HCT116 (cell line): ENCODE measurements around the gene PPP6R3. TPM values are rescaled to one million over a fixed set of nuclear protein-coding genes. Genes with fewer than 3 reads are reported as not detected.

Experiments
- ATAC-seq: fragments of 200-7000 bp; cut with Tn5 transposase; 2 replicates; pipeline ENCODE4 v1.9.1; 2020; ENCODE audit warnings: mild to moderate bottlenecking, moderate library complexity
- BruUV-seq: library from RNA; stranded (reverse); fragments of 400-500 nt; replicated peaks from 2 replicates; lab custom pipeline; 2021; lab: Mats Ljungman, UMichigan
- CTCF ChIA-PET: fragments of 300-600 bp; sonication (Branson Sonifier 250); formaldehyde crosslinking; loops from one replicate; lab custom pipeline; 2021; ENCODE audit warnings: antibody characterized with exemption; lab: Charles Lee
- POLR2A ChIA-PET: fragments of 300-600, 350-600 bp; sonication (Branson Sonifier 250); formaldehyde crosslinking; loops from one replicate; lab custom pipeline; 2021; ENCODE audit warnings: antibody characterized with exemption; lab: Charles Lee
- RAD21 ChIA-PET, 2 experiments: fragments of 300-600 bp; sonication (Branson Sonifier 250); formaldehyde crosslinking; loops; one replicate each; lab custom pipeline; 2023; ENCODE audit warnings: low total read pairs in 2 of 2; ENCODE audit not compliant: uncharacterized antibody in 2 of 2, unreplicated experiment in 2 of 2, low non-redundant PET in 1 of 2; lab: Charles Lee
- DNase-seq: peaks from one replicate; pipeline ENCODE4 v3.0.0-alpha.2; 2010; ENCODE audit warnings: low read depth, low spot score
- H2AFZ ChIP-seq: fragments of 200-600 bp; shearing (Covaris generic), sonication (generic); 2 replicates; pipeline ENCODE4 v1.6.1; 2017; ENCODE audit warnings: low read depth, mixed run types, mixed read lengths, antibody characterized with exemption, low read length; ENCODE audit not compliant: poor library complexity, severe bottlenecking
- H3K27ac ChIP-seq: 2 replicates; pipeline ENCODE4 v1.5.1; 2012; ENCODE audit warnings: low read depth, low read length
- H3K27me3 ChIP-seq: fragments of 200-600 bp; sonication (generic); 2 replicates; pipeline ENCODE4 v1.6.1; 2016; ENCODE audit warnings: mixed run types, low read length, mixed read lengths; ENCODE audit not compliant: insufficient read depth
- H3K36me3 ChIP-seq, 2 experiments: fragments of 200-500 bp in 1 of 2; fragments of 200-600 bp in 1 of 2; sonication (Bioruptor generic) in 1 of 2; sonication (generic) in 1 of 2; 2 replicates each; pipeline versions ENCODE4 v1.5.1 to v1.6.1; 2014 to 2016; ENCODE audit warnings: low read length in 2 of 2, inconsistent platforms in 1 of 2, mixed read lengths in 1 of 2, mixed run types in 1 of 2; ENCODE audit not compliant: insufficient read depth in 2 of 2, control insufficient read depth in 1 of 2
- H3K4me1 ChIP-seq, 2 experiments: fragments of 200-600 bp in 1 of 2; sonication (generic) in 1 of 2; 2 replicates each; pipeline versions ENCODE4 v1.5.1 to v1.6.1; 2012 to 2017; ENCODE audit warnings: low read length in 2 of 2, inconsistent platforms in 1 of 2, mild to moderate bottlenecking in 1 of 2, mixed read lengths in 1 of 2, mixed run types in 1 of 2, moderate library complexity in 1 of 2; ENCODE audit not compliant: insufficient read depth in 2 of 2, control insufficient read depth in 1 of 2
- H3K4me2 ChIP-seq: fragments of 200-600 bp; sonication (generic); 2 replicates; pipeline ENCODE4 v1.6.1; 2017; ENCODE audit warnings: mixed run types, low read length, mixed read lengths
- H3K4me3 ChIP-seq, 2 experiments: fragments of 200-600 bp in 1 of 2; sonication (generic) in 1 of 2; replicated peaks in 1 of 2; 2 replicates each; pipeline ENCODE4 v1.5.1; 2011 to 2016; ENCODE audit warnings: low read length in 2 of 2, control low read depth in 1 of 2, low read depth in 1 of 2, mild to moderate bottlenecking in 1 of 2, mixed read lengths in 1 of 2, mixed run types in 1 of 2
- H3K79me2 ChIP-seq: fragments of 200-600 bp; sonication (generic); 2 replicates; pipeline ENCODE4 v1.6.1; 2017; ENCODE audit warnings: mild to moderate bottlenecking, mixed run types, low read length, moderate library complexity, mixed read lengths; ENCODE audit not compliant: insufficient read depth
- H3K9ac ChIP-seq: fragments of 200-600 bp; sonication (generic); 2 replicates; pipeline ENCODE4 v1.6.1; 2016; ENCODE audit warnings: low read length, mixed read lengths
- H3K9me2 ChIP-seq: fragments of 200-600 bp; sonication (generic), shearing (Covaris generic); 2 replicates; pipeline ENCODE4 v1.6.1; 2017; ENCODE audit warnings: mixed run types, mild to moderate bottlenecking, moderate library complexity; ENCODE audit not compliant: insufficient read depth
- H3K9me3 ChIP-seq, 2 experiments: fragments of 200-500 bp in 1 of 2; fragments of 200-600 bp in 1 of 2; sonication (Bioruptor generic) in 1 of 2; sonication (generic) in 1 of 2; 2 replicates each; pipeline ENCODE4 v1.6.1; 2014 to 2017; ENCODE audit warnings: low read length in 2 of 2, mixed read lengths in 2 of 2, inconsistent platforms in 1 of 2, low read depth in 1 of 2, mild to moderate bottlenecking in 1 of 2, mixed run types in 1 of 2, moderate library complexity in 1 of 2; ENCODE audit not compliant: control insufficient read depth in 1 of 2, insufficient read depth in 1 of 2
- H4K20me1 ChIP-seq: fragments of 200-600 bp; sonication (generic), shearing (Covaris generic); 2 replicates; pipeline ENCODE4 v1.6.1; 2017; ENCODE audit warnings: mixed run types, mild to moderate bottlenecking, moderate library complexity; ENCODE audit not compliant: insufficient read depth
- ATF3 ChIP-seq: IDR thresholded peaks from 2 replicates; pipeline ENCODE4 v1.6.1; 2012
- CEBPB ChIP-seq: IDR thresholded peaks from 2 replicates; pipeline ENCODE4 v1.6.1; 2012; ENCODE audit warnings: low read depth
- EGR1 ChIP-seq: IDR thresholded peaks from 2 replicates; pipeline ENCODE4 v1.6.1; 2012; ENCODE audit warnings: low read depth
- EZH2 ChIP-seq: fragments of 200-600 bp; sonication (generic); IDR thresholded peaks from 2 replicates; pipeline ENCODE4 v1.6.1; 2017; ENCODE audit warnings: antibody characterized with exemption, mixed run types
- SP1 ChIP-seq: IDR thresholded peaks from 2 replicates; pipeline ENCODE4 v1.6.1; 2012; ENCODE audit warnings: low read depth
- TCF7L2 ChIP-seq: IDR thresholded peaks from 2 replicates; pipeline ENCODE4 v1.7.0; 2011; ENCODE audit warnings: borderline replicate concordance, inconsistent platforms; ENCODE audit not compliant: insufficient read depth, insufficient read length; ENCODE audit errors: extremely low read depth
- YY1 ChIP-seq: IDR thresholded peaks from 2 replicates; pipeline ENCODE4 v1.6.1; 2011; ENCODE audit warnings: low read length, low read depth, moderate library complexity, mild to moderate bottlenecking; ENCODE audit not compliant: insufficient replicate concordance; ENCODE audit errors: extremely low read depth
- ZFX ChIP-seq: fragments of 450-650 bp; IDR thresholded peaks from 2 replicates; pipeline ENCODE4 v1.6.1; 2017
- ZNF274 ChIP-seq: fragments of 200-500 bp; sonication (Bioruptor generic); IDR thresholded peaks from 2 replicates; pipeline ENCODE4 v1.6.1; 2014; ENCODE audit warnings: mild to moderate bottlenecking, low read depth, low read length, inconsistent platforms
- intact Hi-C: fragments of 100-400 bp; cut with micrococcal nuclease; formaldehyde crosslinking; loops from 2 replicates; pipeline ENCODE4 v1.10.0; 2022
- total RNA-seq: library from RNA; stranded (reverse); gene quantifications from one replicate; pipeline ENCODE4 v1.2.1, GENCODE V29; 2021; ENCODE audit not compliant: unreplicated experiment

PPP6R3 gene
- total RNA-seq, 1 experiment from 2014 or later = 113 TPM

GRCh38 chr11:68581439-68581838, 120.9 kb downstream of the PPP6R3 start:
- H3K36me3 ChIP-seq = peaks cover 18 to 45% of the 10 kb centered on the region in 2 experiments; a peak in 2 of 4 replicates
- H4K20me1 ChIP-seq = peaks cover 15% of the 10 kb centered on the region
- no peak overlapping the region for H3K9ac ChIP-seq
- ATAC-seq (no peak), DNase-seq (no peak)
- POLR2A ChIA-PET = no interaction called here
- H3K9me3 ChIP-seq = no peaks in the 10 kb centered on the region
- no peak overlapping the region for H3K4me3 ChIP-seq
- no peak overlapping the region for H3K27ac ChIP-seq
- H3K4me2 ChIP-seq = no peak overlapping the region
- no peaks in the 10 kb centered on the region for H3K4me1 ChIP-seq
- CTCF ChIA-PET = interaction anchor here (1.5 kb wide), 1 partner anchor 31 kb away, joined by 3 read pairs; no protein-coding TSS in a partner anchor
- TF ChIP-seq ZFX (no peak), ATF3 (no peak)
- no peaks in the 10 kb centered on the region for H3K9me2 ChIP-seq
- H3K79me2 ChIP-seq = peaks cover 49% of the 10 kb centered on the region
- no peak overlapping the region for H2AFZ ChIP-seq
- RAD21 ChIA-PET = no interaction called here
- H3K27me3 ChIP-seq = no peaks in the 10 kb centered on the region
- intact Hi-C loops = no loop called here
- BruUV-seq = no TSS peak

DNA sequence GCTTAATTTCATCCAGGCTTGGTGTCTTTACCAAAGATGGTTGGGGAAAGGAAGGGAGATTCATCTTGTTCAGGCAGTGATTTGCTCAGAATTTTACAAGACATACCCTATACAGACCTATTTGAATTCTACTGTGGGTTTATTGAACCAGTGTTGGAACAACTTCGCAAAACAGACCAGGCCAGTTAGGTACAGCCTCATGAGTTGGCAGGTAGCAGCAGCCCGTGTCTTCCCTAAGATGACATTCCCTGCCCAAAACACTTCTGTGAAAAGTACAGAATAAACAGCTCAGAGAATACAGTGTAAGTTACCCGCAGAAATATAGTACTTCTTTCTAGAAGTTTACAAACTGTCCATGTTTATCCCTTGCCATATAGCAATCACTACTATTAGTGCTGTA, 121.3 kb downstream of the PPP6R3 start:
- POLR2A ChIA-PET = no interaction called here
- no peak for DNase-seq
- Histone ChIP-seq H3K79me2 (peaks cover 49% of the 10 kb centered on the region), H4K20me1 (peaks cover 15% of the 10 kb centered on the region), H3K9ac (no peak overlapping the region), H3K36me3 (peaks cover 18 to 45% of the 10 kb centered on the region in 2 experiments; a peak in 2 of 4 replicates), H3K9me3 (no peaks in the 10 kb centered on the region), H3K4me3 (no peak overlapping the region), H3K4me2 (no peak overlapping the region), H3K4me1 (no peaks in the 10 kb centered on the region), H3K27ac (no peak overlapping the region), H3K27me3 (no peaks in the 10 kb centered on the region), H2AFZ (no peak overlapping the region), H3K9me2 (no peaks in the 10 kb centered on the region)
- intact Hi-C loops = no loop called here
- no TSS peak for BruUV-seq
- TF ChIP-seq TCF7L2 (no peak), EZH2 (no peak), EGR1 (no peak), SP1 (no peak), CEBPB (no peak), ZNF274 (no peak), YY1 (no peak)
- CTCF ChIA-PET = interaction anchor here (1.5 kb wide), 1 partner anchor 31 kb away, joined by 3 read pairs; no protein-coding TSS in a partner anchor
- no peak for ATAC-seq
- RAD21 ChIA-PET = no interaction called here
